Measurements from ENCODE around the gene RHOT1. TPM values are rescaled to one million over a fixed set of nuclear protein-coding genes. Genes with fewer than 3 reads are reported as not detected.

Gene RHOT1
- polyA plus RNA-seq, 1 experiment: 27.4 TPM

GRCh38 chr17:32197987-32198386, 55.7 kb downstream of the RHOT1 start:
- Histone ChIP-seq H3K27me3 (ENCODE audit: control insufficient read depth, insufficient read depth, low read length) (no peaks in the 10 kb centered on the region), H3K4me3 (ENCODE audit: low read depth, low read length) (no peak overlapping the region), H3K36me3 (ENCODE audit: control insufficient read depth, insufficient read depth, low read length) (peaks cover 3% of the 10 kb centered on the region)
- POLR2A ChIA-PET: no interaction called here
- TF ChIP-seq, protein P1, sequence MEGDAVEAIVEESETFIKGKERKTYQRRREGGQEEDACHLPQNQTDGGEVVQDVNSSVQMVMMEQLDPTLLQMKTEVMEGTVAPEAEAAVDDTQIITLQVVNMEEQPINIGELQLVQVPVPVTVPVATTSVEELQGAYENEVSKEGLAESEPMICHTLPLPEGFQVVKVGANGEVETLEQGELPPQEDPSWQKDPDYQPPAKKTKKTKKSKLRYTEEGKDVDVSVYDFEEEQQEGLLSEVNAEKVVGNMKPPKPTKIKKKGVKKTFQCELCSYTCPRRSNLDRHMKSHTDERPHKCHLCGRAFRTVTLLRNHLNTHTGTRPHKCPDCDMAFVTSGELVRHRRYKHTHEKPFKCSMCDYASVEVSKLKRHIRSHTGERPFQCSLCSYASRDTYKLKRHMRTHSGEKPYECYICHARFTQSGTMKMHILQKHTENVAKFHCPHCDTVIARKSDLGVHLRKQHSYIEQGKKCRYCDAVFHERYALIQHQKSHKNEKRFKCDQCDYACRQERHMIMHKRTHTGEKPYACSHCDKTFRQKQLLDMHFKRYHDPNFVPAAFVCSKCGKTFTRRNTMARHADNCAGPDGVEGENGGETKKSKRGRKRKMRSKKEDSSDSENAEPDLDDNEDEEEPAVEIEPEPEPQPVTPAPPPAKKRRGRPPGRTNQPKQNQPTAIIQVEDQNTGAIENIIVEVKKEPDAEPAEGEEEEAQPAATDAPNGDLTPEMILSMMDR (IDR thresholded peaks at IDR 0.05; ENCODE audit: insufficient read depth, low read depth, low read length): no peak
- CTCF ChIA-PET: no interaction called here
- DNase-seq (ENCODE audit: low read depth): no peak

GRCh38 chr17:32206861-32207260, 64.6 kb downstream of the RHOT1 start:
- POLR2A ChIA-PET: interaction anchor here (0.6 kb wide), 1 partner anchor 15 kb away, joined by 12 read pairs; no protein-coding TSS in a partner anchor
- no peak for DNase-seq (ENCODE audit: low read depth)
- TF ChIP-seq, protein P1 (IDR thresholded peaks at IDR 0.05; ENCODE audit: insufficient read depth, low read depth, low read length): no peak
- Histone ChIP-seq H3K36me3 (ENCODE audit: control insufficient read depth, insufficient read depth, low read length) (peaks cover 4% of the 10 kb centered on the region), H3K4me3 (ENCODE audit: low read depth, low read length) (no peak overlapping the region), H3K27me3 (ENCODE audit: control insufficient read depth, insufficient read depth, low read length) (no peaks in the 10 kb centered on the region)
- CTCF ChIA-PET: interaction anchor here (1.1 to 1.2 kb wide), 2 partner anchors 21 to 65 kb away, joined by 3 read pairs; partner anchors contain the start of gene RHOT1

GRCh38 chr17:32208436-32208835, 66.1 kb downstream of the RHOT1 start:
- Histone ChIP-seq H3K36me3 (ENCODE audit: control insufficient read depth, insufficient read depth, low read length) (peaks cover 2% of the 10 kb centered on the region; the same call in 1 of the 2 replicates), H3K27me3 (ENCODE audit: control insufficient read depth, insufficient read depth, low read length) (no peaks in the 10 kb centered on the region), H3K4me3 (ENCODE audit: low read depth, low read length) (no peak overlapping the region)
- DNase-seq (ENCODE audit: low read depth): no peak
- TF ChIP-seq, protein P1 (IDR thresholded peaks at IDR 0.05; ENCODE audit: insufficient read depth, low read depth, low read length): no peak
- ChIA-PET POLR2A (no interaction called here), CTCF (no interaction called here)

- CTCF ChIA-PET: no interaction called here
- Histone ChIP-seq H3K27me3 (ENCODE audit: control insufficient read depth, insufficient read depth, low read length) (no peaks in the 10 kb centered on the region), H3K4me3 (ENCODE audit: low read depth, low read length) (no peak overlapping the region), H3K36me3 (ENCODE audit: control insufficient read depth, insufficient read depth, low read length) (peaks cover 2% of the 10 kb centered on the region; the same call in 1 of the 2 replicates)
- no peak for DNase-seq (ENCODE audit: low read depth)
- POLR2A ChIA-PET: no interaction called here
- TF ChIP-seq, protein P1 (IDR thresholded peaks at IDR 0.05; ENCODE audit: insufficient read depth, low read depth, low read length): no peak
Measured at GRCh38 chr17:32209608-32210007, 67.3 kb downstream of the RHOT1 start.

GRCh38 chr17:32211671-32212070, 69.4 kb downstream of the RHOT1 start:
- ChIA-PET CTCF (no interaction called here), POLR2A (no interaction called here)
- TF ChIP-seq, protein P1 (IDR thresholded peaks at IDR 0.05; ENCODE audit: insufficient read depth, low read depth, low read length): no peak

More at GRCh38 chr17:32211671-32212070, 69.4 kb downstream of the RHOT1 start:
- Histone ChIP-seq H3K27me3 (ENCODE audit: control insufficient read depth, insufficient read depth, low read length) (no peaks in the 10 kb centered on the region), H3K4me3 (ENCODE audit: low read depth, low read length) (no peak overlapping the region), H3K36me3 (ENCODE audit: control insufficient read depth, insufficient read depth, low read length) (peaks cover 2% of the 10 kb centered on the region; the same call in 1 of the 2 replicates)
- no peak for DNase-seq (ENCODE audit: low read depth)

Measured in BJ (cell line).